C4-2B (cell line): ENCODE measurements around the gene TDRD9.

Experiments
- H3K27ac ChIP-seq: fragments of 450-650 bp; 2 replicates; pipeline ENCODE4 v1.5.1; 2017
- ZFX ChIP-seq: fragments of 450-650 bp; IDR thresholded peaks from 2 replicates; pipeline ENCODE4 v1.6.1; 2017
- TF ChIP-seq, protein P1 (sequence below): fragments of 450-650 bp; conservative IDR thresholded peaks from 2 replicates; pipeline ENCODE4 v1.5.1; 2017; ENCODE audit warnings: mild to moderate bottlenecking

Gene TDRD9

DNA sequence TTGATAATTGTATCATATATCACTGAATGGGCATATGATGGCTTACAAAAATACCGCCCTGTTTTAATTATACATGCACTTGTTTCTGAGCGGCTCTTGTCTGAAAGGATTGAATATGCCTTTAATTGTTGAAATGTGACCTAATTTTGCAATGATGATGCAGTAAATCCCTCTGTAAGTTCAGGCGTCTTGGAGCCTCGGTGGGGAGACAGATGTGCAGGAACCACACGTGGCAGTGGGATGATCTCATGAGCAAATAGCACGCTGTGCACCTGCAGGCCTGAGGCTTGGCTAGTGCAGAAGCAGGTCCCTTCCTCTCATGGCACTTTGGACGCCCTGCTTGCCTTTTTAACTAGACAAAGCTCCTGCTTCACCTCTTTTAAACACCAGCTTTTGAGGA is 108.0 kb downstream of the TDRD9 start:
- TF ChIP-seq, protein P1, sequence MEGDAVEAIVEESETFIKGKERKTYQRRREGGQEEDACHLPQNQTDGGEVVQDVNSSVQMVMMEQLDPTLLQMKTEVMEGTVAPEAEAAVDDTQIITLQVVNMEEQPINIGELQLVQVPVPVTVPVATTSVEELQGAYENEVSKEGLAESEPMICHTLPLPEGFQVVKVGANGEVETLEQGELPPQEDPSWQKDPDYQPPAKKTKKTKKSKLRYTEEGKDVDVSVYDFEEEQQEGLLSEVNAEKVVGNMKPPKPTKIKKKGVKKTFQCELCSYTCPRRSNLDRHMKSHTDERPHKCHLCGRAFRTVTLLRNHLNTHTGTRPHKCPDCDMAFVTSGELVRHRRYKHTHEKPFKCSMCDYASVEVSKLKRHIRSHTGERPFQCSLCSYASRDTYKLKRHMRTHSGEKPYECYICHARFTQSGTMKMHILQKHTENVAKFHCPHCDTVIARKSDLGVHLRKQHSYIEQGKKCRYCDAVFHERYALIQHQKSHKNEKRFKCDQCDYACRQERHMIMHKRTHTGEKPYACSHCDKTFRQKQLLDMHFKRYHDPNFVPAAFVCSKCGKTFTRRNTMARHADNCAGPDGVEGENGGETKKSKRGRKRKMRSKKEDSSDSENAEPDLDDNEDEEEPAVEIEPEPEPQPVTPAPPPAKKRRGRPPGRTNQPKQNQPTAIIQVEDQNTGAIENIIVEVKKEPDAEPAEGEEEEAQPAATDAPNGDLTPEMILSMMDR = no peak
- no peak for TF ChIP-seq ZFX
- H3K27ac ChIP-seq = no peak overlapping the region

DNA sequence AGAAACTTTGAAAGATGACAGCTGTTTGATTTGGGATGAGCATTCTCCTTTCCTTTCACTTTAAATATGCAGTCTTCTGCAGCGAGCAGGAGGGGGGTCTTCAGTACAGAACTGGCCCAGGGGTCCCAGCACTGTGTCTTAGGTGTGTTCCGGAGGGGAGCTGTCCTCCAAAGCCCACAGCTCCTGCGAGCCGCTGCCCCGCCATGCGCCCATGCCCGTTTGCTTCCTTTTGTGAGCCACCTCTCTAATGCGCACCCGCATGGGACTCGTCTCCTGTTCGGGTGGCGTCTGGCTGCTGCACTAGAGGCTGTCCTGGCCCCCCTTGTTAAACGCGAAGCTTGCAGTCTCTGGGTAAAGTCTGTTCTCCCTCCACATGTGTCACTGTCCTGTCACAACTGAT is 108.8 kb downstream of the TDRD9 start:
- no peak for TF ChIP-seq ZFX
- TF ChIP-seq, protein P1 = no peak
- H3K27ac ChIP-seq = no peak overlapping the region

DNA sequence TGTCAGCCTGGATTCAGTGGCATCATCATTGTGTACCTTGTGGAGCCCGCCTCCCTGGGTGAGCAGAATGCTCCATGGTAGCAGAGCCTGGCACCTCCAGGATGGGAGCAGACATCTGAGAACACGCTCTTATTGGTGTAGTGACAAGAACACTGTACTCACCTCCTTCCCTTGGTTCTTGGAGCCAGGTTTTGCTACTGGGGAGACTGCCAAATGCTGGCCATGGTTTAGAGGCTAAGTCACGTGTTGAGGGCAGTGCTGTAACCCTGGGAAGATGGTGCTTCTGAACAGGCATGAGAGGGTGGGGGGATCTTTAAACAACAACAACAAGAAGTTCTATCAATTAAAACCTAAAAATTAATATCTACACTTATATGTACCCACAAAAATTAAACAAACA is 109.6 kb downstream of the TDRD9 start:
- TF ChIP-seq, protein P1 = no peak
- TF ChIP-seq ZFX = no peak
- no peak overlapping the region for H3K27ac ChIP-seq

DNA sequence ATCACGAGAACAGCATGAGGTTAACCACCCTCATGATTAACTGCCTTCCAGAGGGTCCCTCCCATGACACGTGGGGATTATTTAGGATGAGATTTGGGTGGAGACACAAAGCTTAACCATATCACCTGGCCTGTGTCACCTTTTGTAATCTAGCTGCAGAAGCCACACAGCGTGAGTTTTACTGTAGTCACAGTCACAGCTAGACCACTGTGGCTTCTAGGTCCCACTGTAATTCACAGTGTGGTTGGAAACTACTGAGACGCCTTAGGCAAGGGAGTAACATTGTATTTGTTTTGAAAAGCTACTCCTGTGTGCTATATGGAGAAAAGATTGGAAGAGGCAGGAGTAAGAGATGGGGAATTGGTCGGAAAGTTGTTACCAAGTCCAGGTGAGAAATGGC is 111.0 kb downstream of the TDRD9 start:
- H3K27ac ChIP-seq = no peak overlapping the region
- TF ChIP-seq, protein P1 = no peak
- TF ChIP-seq ZFX = no peak

DNA sequence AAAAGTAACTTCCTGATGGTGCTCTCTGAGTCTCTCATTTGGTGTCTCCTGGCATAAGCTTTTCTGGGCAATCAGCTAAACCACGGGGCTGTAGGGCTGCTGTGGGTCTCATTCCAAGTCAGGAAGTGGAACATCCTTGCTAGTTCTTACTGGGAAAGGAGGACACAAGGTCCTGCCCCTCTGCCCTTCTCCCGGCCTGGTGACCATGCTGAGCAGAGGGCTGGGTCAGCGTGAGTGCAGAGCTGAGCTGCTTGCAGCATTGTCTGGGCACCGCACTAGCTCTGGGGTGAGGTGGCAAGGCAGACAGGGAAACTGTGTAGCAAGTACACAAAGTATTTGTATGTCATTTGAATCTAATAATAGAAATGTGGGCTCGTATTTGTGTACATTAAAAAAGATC is 112.3 kb downstream of the TDRD9 start:
- no peak for TF ChIP-seq ZFX
- TF ChIP-seq, protein P1 = no peak
- no peak overlapping the region for H3K27ac ChIP-seq

DNA sequence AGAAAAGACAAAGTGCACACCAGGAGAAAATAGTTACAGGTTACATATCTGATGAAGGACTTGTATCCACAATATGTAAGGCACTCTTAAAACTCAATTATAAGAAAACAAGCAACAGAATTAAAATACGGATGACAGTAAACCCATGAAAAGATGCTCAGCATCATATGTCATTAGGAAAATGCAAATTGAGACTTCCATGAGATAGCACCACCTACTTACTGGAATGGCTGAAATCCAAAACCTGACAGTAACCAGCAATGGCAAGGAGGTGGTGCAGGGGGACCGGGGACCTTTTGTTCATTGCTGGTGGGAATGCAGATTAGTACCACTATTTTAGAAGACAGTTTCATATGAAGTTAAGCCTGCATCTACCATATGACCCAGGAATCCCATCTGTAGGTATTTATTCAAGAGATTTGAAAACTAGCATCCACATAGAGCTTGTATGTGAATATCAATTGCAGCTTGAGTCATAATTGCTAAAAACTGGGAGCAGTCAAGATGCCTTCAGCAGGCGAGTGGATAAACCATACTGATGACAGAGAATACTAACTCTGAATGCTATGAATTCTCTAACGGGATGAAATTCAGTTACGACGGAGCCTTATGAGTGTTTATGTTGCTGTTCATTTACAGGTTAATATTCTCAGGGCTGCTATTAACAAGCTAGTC is 113.3 kb downstream of the TDRD9 start:
- H3K27ac ChIP-seq = no peak overlapping the region
- TF ChIP-seq, protein P1 = no peak
- no peak for TF ChIP-seq ZFX

DNA sequence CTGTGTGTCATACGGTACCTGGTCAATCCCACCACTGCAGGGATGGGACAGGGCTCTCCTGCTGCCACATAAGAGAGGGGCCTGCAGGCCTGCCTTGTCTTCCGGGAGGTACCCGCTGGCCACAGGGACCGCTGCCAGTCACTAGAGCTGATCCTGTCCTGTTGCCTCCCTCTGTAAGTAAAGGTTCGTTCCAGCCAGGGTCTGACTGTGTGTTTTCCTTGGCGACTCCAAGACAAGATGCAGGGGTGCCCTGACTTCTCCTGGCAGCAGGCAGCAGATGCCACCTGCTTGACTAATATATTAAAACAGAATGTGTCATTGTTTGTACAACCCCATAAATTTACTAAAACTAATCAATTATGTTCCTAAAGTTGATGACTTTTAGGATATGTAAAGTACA is 115.8 kb downstream of the TDRD9 start:
- H3K27ac ChIP-seq = no peak overlapping the region
- TF ChIP-seq ZFX = no peak
- TF ChIP-seq, protein P1 = no peak
